ENCODE data around the gene SHLD2. TPM values are rescaled to one million over a fixed set of nuclear protein-coding genes. Genes with fewer than 3 reads are reported as not detected.
"Not testable (repeated sequence)": the region's sequence is repeated elsewhere in the genome, so short reads cannot be mapped to it uniquely, and the experiment has no call there.

The SHLD2 gene
- total RNA-seq, 4 donors from 2014 or later: 18.0 to 36.1 (median 20.8) TPM

DNA sequence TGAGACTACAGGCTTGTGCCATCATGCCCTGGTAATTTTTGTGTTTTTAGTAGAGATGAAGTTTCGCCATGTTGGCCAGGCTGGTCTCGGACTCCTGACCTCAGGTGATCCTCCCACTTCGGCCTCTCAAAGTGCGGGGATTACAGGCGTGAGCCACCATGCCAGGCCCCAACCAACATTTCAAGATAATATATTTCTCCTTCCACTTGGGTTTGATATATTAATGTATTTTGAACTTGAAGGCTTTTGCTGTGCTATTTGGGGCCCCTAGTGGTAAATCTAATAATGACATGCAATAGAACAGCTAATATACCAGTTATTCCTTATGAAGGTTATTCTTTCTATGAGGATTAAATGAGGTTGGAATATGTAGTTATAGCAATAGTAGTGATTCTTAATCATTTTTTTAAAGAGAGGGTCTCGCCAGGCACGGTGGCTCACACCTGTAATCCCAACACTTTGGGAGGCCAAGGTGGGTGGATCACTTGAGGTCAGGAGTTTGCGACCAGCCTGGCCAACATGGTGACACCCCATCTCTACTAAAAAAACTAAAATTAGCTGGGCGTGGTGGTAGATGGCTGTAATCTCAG, 54.1 kb downstream of the SHLD2 start:
- H3K4me3 ChIP-seq; H3K36me3 ChIP-seq; H3K9me3 ChIP-seq; H3K27me3 ChIP-seq; H3K27ac ChIP-seq; H3K4me1 ChIP-seq; DNase-seq (ENCODE audit: low spot score in 2 of 2): not testable (repeated sequence)
- TF ChIP-seq, protein P1, sequence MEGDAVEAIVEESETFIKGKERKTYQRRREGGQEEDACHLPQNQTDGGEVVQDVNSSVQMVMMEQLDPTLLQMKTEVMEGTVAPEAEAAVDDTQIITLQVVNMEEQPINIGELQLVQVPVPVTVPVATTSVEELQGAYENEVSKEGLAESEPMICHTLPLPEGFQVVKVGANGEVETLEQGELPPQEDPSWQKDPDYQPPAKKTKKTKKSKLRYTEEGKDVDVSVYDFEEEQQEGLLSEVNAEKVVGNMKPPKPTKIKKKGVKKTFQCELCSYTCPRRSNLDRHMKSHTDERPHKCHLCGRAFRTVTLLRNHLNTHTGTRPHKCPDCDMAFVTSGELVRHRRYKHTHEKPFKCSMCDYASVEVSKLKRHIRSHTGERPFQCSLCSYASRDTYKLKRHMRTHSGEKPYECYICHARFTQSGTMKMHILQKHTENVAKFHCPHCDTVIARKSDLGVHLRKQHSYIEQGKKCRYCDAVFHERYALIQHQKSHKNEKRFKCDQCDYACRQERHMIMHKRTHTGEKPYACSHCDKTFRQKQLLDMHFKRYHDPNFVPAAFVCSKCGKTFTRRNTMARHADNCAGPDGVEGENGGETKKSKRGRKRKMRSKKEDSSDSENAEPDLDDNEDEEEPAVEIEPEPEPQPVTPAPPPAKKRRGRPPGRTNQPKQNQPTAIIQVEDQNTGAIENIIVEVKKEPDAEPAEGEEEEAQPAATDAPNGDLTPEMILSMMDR (IDR thresholded peaks at IDR 0.05): peak; percentile 7 to 16
- WGBS: 69% methylated on average over 7 of the region's 9 CpGs

GRCh38 chr10:87151516-87151915, 56.5 kb downstream of the SHLD2 start:
- not testable (repeated sequence) for H3K4me1 ChIP-seq; H3K9me3 ChIP-seq; H3K27me3 ChIP-seq; H3K4me3 ChIP-seq; H3K36me3 ChIP-seq; DNase-seq (ENCODE audit: low spot score in 2 of 2); H3K27ac ChIP-seq
- WGBS: 83% methylated on average over 3 of the region's 3 CpGs

DNA sequence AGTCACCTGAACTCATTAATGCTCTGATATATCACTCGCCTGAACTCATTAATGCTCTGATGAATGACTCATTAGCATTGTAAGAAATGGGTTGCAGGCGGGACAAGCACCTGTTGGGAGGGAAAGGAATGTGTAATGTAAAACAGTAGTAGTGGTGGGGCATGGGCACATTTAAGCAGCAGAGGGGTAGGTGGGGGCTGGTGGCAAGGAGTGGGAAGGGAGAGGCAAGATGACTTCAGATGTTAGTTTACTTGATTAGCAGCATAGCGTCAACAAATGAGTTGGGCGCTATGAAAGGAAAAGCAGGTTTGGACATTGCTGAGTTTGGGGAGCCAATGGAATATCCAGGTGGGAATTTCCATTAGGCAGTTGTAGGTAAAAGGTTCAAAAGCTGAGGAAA, 61.8 kb downstream of the SHLD2 start:
- H3K9me3 ChIP-seq; H3K27ac ChIP-seq; H3K4me1 ChIP-seq; H3K4me3 ChIP-seq; DNase-seq (ENCODE audit: low spot score in 2 of 2); H3K27me3 ChIP-seq; H3K36me3 ChIP-seq: not testable (repeated sequence)
- WGBS: 78% methylated on average over 4 of the region's 4 CpGs

DNA sequence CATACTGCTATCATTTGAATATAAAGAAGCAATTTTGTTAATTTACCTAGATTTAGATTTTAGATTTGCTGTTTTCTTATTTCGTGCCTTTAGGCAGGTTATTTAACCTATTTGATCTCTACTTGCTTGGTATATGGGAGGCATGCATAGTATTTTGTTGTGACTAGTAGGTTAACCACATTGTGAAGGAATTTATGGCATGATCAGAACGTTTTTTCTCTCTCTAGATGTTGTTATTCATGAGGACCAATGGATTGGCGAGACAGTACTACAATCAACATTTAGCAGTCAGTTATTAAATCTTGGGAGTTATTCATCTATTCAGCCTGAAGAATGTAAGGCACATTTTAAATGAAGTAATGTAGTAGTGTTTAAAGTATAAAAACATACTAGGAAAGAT, 62.8 kb downstream of the SHLD2 start:
- H3K27me3 ChIP-seq; H3K4me1 ChIP-seq; DNase-seq (ENCODE audit: low spot score in 2 of 2); H3K9me3 ChIP-seq; H3K4me3 ChIP-seq; H3K27ac ChIP-seq; H3K36me3 ChIP-seq: not testable (repeated sequence)
- 81% methylated on average over 3 of the region's 3 CpGs for WGBS

GRCh38 chr10:87162703-87163293, 67.8 kb downstream of the SHLD2 start:
- H3K27ac ChIP-seq: peak overlapping the region; percentile 54
- WGBS: 91% methylated on average over 3 of the region's 3 CpGs
- not testable (repeated sequence) for H3K9me3 ChIP-seq; H3K36me3 ChIP-seq; H3K4me3 ChIP-seq; H3K27me3 ChIP-seq; H3K4me1 ChIP-seq; DNase-seq (ENCODE audit: low spot score in 2 of 2)

DNA sequence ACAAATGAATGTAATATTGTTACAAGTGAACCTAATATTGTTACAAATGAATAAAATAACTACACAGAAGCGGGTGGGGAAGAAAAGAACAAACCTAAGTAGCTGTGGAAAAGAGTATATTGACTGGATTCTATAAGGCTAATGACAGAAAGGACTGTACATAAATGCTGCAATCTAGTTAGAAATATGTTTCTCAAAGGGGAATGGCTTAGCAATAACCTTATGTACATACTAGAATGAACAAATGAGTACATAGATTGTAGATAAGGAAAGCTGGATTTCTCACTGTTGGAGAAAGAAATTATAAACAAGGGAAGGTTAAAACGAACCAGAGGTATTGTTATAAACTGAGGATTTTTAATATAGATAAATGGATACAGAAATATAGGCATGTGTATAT, 68.4 kb downstream of the SHLD2 start:
- H3K9me3 ChIP-seq; DNase-seq (ENCODE audit: low spot score in 2 of 2); H3K27me3 ChIP-seq; H3K36me3 ChIP-seq; H3K4me3 ChIP-seq; H3K4me1 ChIP-seq: not testable (repeated sequence)
- WGBS: 95% methylated on average over 1 of the region's 2 CpGs
- H3K27ac ChIP-seq: peak overlapping the region; percentile 54

- WGBS: 88% methylated on average over 4 of the region's 4 CpGs
- not testable (repeated sequence) for DNase-seq (ENCODE audit: low spot score in 2 of 2); H3K9me3 ChIP-seq; H3K27ac ChIP-seq; H3K27me3 ChIP-seq; H3K4me3 ChIP-seq; H3K4me1 ChIP-seq; H3K36me3 ChIP-seq
Observed at GRCh38 chr10:87169857-87170256, 74.9 kb downstream of the SHLD2 start.

DNA sequence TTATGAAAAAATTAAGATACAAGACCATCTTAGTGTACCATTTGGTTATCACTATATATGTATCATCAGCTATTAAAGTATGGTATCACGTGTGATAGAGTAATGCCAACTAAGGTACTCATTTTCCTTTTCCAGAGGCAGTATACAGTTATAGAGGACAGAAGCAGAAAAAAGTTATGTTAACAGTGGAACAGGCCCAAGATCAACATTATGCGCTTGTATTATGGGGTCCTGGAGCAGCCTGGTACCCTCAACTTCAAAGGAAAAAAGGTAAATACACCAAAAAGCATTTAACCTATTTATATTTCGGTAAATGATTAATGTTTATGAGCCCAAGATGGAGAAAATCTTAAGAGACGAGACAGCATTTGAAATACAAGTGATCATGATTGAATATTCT, 75.7 kb downstream of the SHLD2 start:
- not testable (repeated sequence) for H3K27ac ChIP-seq; H3K9me3 ChIP-seq; DNase-seq (ENCODE audit: low spot score in 2 of 2); H3K27me3 ChIP-seq; H3K4me1 ChIP-seq; H3K4me3 ChIP-seq; H3K36me3 ChIP-seq
- whole genome bisulfite sequencing: 91% methylated on average over 3 of the region's 4 CpGs

GRCh38 chr10:87171670-87172069, 76.7 kb downstream of the SHLD2 start:
- not testable (repeated sequence) for DNase-seq (ENCODE audit: low spot score in 2 of 2); H3K36me3 ChIP-seq; H3K27ac ChIP-seq; H3K27me3 ChIP-seq; H3K9me3 ChIP-seq; H3K4me1 ChIP-seq; H3K4me3 ChIP-seq
- 91% methylated on average over 1 of the region's 1 CpG for WGBS

GRCh38 chr10:87172178-87172577, 77.2 kb downstream of the SHLD2 start:
- not testable (repeated sequence) for H3K36me3 ChIP-seq; H3K4me1 ChIP-seq; H3K9me3 ChIP-seq; DNase-seq (ENCODE audit: low spot score in 2 of 2); H3K27ac ChIP-seq; H3K27me3 ChIP-seq; H3K4me3 ChIP-seq

DNA sequence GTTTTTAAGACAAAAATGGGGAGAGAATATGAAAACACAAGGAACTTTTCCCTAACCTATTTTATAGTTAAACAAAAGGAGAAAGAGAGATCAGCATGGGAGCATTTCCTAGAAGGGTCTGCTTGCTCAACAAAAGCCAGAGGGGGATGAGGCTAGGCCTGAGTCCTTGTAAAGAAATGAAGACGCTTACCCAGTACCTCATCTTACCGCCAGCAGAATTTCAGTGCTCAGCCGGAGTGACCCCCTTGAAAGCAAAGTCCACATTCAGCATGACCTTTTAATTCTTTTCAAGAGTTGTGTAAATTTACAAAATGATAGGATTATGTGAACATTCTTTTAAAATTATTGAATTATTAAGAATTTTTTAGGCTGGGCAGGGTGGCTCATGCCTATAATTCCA, 82.6 kb downstream of the SHLD2 start:
- H3K36me3 ChIP-seq; H3K4me1 ChIP-seq; H3K27ac ChIP-seq; H3K9me3 ChIP-seq; H3K27me3 ChIP-seq; H3K4me3 ChIP-seq; DNase-seq (ENCODE audit: low spot score in 2 of 2): not testable (repeated sequence)
- 94% methylated on average over 3 of the region's 3 CpGs for WGBS

DNA sequence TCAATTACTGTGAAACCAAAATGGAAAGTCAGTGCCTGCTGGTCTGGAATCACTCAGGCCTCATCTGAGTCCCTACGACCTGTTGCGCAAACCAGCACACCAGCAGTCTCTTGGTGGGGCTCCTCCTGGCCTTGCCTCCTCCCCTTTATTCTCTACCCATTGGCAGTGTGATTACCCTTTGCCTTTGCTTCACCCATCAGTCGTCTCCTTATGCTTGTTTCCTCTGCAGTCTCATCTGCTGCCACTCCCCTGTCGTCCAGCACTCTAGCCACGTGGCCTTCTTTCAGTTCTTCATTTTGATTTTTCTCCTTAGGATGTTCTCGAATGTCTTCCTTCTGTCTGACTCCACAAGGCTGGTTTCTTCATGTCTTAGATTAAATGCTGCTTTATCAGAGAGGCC, 89.4 kb downstream of the SHLD2 start:
- not testable (repeated sequence) for H3K9me3 ChIP-seq; H3K27ac ChIP-seq; DNase-seq (ENCODE audit: low spot score in 2 of 2); H3K4me1 ChIP-seq; H3K27me3 ChIP-seq; H3K4me3 ChIP-seq
- 77% methylated on average over 5 of the region's 6 CpGs for WGBS
- H3K36me3 ChIP-seq: peaks cover 31% of the 10 kb centered on the region

DNA sequence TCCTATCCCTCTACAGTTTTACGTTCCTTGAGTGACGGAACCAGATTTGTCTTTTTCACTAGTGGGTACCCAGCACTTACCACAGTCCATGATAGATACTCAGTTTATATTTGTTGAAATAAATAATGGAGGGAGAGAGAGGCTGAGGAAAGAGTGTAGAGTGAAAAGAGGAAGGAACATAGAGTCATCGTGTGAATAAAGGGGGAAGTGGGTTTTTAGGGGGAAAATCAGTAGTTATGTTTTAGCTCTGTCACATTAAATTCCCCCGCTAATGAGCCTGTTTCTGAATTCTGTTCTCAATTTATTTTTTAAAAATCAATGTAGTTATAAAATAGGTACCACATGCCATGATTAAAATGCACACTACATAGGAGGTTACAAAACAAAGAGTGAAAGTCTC, 91.0 kb downstream of the SHLD2 start:
- H3K4me3 ChIP-seq; H3K4me1 ChIP-seq; H3K27me3 ChIP-seq; H3K27ac ChIP-seq; H3K9me3 ChIP-seq; DNase-seq (ENCODE audit: low spot score in 2 of 2): not testable (repeated sequence)
- WGBS: 97% methylated on average over 4 of the region's 4 CpGs
- H3K36me3 ChIP-seq: peaks cover 35% of the 10 kb centered on the region

DNA sequence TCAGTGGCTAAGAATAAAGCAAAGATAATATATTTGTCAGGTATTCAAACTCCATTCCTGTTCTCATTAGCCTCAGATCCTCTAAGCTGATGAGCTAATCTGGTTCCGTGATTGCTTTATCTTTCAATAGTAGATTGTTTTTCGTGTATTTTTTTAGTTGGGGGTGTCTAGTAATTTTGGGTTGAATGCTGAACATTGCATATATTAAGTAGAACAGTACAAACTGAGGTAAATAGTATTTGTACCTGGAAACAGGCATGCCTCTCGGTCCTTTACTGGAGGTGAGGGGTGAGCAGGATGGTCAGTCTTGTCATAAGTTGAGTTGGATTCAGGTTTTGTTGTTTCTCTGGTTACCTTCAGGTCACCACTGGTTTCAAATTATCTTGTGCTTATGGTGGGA, 92.6 kb downstream of the SHLD2 start:
- H3K4me3 ChIP-seq; DNase-seq (ENCODE audit: low spot score in 2 of 2); H3K9me3 ChIP-seq; H3K27ac ChIP-seq; H3K27me3 ChIP-seq; H3K4me1 ChIP-seq: not testable (repeated sequence)
- 94% methylated on average over 3 of the region's 3 CpGs for WGBS
- H3K36me3 ChIP-seq: peaks cover 36% of the 10 kb centered on the region

All from suprapubic skin (tissue), 4 donors.